Fibroblast of the conjunctiva (primary cell): ENCODE measurements around the gene PTPRN2.
"Not testable (repeated sequence)": the region's sequence is repeated elsewhere in the genome, so short reads cannot be mapped to it uniquely, and the experiment has no call there.

Source experiments
- DNase-seq: peaks from one replicate; pipeline ENCODE4 v3.0.0-alpha.2; 2010; ENCODE audit warnings: low read depth

The PTPRN2 gene

GRCh38 chr7:157514306-157514705 lies 1073.3 kb downstream of the PTPRN2 start:
- DNase-seq, result no peak

DNA sequence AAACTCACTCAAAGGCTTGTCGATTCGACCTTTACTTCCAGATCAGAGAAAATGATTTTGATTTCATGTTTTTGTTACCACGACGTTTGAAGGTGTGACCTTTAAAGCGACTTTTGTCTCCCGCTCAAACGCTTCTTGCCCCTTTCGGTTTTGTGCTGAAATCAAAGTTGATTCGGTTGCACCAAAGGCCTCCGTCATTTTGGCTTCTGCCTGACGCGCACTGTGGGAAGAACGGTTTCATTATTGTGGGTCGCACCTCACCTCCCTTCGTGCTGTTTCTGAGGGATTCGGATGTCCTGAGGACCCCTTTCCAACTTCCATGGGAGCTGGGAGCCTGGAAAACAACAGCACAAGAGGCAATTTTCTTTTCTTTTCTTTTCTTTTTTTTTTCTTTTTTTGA lies 1073.9 kb downstream of the PTPRN2 start:
- no peak for DNase-seq

DNA sequence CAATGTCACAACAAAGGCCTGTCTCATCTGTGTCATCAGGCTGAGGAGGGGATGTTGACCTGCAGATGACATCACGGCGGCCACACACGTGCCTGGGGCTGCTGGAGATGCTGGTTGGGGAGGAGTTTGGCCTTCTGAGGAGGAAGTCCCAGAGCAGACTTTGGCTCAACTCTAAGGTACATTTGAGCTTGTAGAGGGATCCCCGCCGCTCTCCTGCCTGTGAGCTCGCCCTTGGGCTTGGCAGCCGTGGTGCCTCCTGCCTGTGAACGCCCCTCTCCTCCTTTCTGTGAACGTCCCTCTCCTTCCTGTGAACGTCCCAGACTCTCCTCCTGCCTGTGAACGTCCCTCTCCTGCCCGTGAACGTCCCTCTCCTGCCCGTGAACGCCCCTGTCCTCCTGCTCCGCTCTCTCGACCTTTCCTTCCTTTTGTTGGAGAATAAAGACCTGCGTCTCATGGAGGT lies 1074.4 kb downstream of the PTPRN2 start:
- DNase-seq, result no peak

- DNase-seq, result no peak
Observed at GRCh38 chr7:157509226-157509625, 1078.4 kb downstream of the PTPRN2 start.

GRCh38 chr7:157508477-157508881 lies 1079.1 kb downstream of the PTPRN2 start:
- no peak for DNase-seq

DNA sequence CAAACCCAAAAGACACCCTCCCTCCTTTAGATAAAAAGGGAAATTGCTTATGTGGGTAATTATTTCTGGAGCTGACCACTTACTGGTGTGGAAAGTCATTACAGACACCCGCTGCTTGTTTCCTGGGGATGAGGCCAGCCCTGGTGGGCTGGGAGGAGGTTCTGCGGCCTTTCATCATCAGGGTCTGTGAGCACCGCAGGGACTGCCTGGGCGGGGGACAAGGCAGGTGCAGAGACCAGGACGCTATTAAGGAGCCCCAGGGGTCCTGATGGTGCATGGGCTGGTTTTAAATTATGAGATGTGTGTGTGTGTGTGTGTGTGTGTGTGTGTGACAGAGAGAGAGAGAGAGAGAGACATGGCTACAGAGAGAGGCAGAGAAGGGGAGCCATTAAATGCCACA lies 1079.6 kb downstream of the PTPRN2 start:
- DNase-seq, result no peak

- no peak for DNase-seq
Observed at GRCh38 chr7:157506268-157506667, 1081.4 kb downstream of the PTPRN2 start.

- no peak for DNase-seq
Observed at GRCh38 chr7:157505646-157506045, 1082.0 kb downstream of the PTPRN2 start.

GRCh38 chr7:157503229-157503628 lies 1084.4 kb downstream of the PTPRN2 start:
- no peak for DNase-seq

DNA sequence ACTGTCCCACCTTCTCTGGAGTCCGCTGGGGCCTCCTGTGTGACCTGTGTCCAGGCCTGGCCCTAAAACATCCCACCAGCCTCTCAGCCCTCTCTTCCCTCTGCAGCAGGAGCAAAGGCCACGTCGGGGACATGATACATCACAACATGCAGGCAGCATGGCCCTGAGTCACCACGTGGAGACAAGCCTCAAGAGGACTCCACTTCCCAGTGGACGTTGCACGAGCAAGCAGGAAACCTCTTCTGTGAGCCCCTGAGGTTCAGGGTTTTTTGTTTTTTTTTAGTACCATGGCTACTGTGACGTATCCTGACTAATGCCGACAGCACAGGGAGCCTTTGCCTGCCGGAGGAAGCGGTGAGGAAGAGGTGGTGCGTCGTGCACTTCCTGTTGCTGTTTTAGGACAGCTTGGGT lies 1084.9 kb downstream of the PTPRN2 start:
- DNase-seq, result no peak

DNA sequence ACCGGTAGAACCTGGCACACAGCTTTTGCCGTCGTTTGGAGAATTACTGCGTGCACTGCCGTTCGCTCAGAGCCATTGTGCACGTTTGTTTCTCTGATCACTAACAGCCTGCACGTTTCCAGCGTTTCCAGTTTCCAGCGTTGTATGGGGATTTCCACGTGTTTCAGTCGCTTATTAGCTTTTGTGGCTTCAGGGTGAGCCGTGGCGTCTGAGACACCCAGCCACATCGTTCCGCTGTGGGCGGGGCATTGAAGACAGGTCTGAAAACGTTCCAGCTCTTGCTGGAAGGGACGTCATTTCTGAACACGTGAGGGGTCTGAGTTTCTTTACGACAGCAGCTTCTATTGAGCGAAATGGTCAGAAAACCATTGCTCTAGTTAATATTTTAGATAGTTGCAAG lies 1086.0 kb downstream of the PTPRN2 start:
- no peak for DNase-seq

DNA sequence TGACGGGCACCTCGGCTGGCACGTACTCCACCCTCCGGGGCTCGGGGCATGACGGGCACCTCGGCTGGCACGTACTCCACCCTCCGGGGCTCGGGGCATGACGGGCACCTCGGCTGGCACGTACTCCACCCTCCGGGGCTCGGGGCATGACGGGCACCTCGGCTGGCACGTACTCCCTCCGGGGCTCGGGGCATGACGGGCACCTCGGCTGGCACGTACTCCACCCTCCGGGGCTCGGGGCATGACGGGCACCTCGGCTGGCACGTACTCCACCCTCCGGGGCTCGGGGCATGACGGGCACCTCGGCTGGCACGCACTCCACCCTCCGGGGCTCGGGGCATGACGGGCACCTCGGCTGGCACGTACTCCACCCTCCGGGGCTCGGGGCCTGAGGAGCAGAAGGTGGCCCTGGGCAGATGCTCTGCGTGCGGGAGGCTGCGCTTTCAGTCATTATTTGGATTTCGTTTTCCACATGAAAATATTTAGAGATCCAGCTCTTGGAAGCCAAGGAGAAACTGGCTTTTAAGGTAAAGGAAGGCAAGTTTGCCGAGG lies 1086.6 kb downstream of the PTPRN2 start:
- DNase-seq, result not testable (repeated sequence)

- DNase-seq, result no peak
Observed at GRCh38 chr7:157500171-157500960, 1087.3 kb downstream of the PTPRN2 start.

DNA sequence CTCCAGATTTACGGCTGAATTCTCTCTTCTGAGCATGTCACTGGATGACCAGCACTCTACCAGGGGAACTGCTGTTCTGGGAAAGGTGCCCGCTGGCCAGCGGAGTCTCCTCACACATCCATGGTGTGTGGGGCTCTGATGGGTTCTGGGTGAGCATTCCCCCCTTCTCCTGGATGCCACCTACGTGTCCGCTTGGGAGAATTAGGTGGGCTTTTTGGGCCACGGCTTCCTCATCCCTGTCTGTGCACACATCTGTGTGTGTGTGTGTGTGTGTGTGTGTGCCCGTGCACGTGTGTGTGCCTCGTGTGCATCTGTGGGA lies 1087.8 kb downstream of the PTPRN2 start:
- DNase-seq, result no peak

DNA sequence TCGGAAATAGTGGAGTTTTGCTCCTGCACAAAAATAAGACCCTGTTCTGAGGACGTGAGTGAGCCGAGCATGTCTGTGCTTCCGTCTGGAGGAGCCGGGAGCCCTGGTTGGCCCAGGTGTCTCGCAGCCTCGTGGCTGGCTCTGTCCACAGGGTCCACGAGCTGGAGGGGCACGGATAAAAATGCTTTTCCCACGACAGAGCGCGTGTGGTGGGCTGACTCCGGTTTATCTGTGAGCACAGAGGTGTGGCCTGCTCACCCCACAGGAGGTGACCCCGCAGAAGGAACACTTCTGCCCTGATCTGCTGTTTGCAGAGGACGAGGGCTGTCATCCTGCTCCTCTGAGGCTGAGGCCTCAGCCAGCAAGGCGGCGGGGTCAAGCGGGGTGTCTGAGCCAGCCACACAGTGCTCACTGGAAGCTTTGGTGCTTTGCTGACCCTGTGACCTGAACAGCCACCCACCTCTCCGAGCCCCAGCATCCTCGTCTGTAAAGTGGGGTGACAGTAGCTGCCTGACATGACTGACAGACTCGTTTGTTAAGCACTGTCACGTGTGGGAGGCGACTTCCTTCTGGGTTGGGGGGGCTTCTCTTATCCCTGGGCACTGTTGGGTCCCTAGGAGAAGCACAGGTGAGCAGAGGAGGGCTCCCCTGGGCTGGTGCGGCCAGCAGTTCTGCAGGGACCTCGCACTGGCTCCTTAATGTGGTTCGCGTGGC lies 1088.3 kb downstream of the PTPRN2 start:
- no peak for DNase-seq

DNA sequence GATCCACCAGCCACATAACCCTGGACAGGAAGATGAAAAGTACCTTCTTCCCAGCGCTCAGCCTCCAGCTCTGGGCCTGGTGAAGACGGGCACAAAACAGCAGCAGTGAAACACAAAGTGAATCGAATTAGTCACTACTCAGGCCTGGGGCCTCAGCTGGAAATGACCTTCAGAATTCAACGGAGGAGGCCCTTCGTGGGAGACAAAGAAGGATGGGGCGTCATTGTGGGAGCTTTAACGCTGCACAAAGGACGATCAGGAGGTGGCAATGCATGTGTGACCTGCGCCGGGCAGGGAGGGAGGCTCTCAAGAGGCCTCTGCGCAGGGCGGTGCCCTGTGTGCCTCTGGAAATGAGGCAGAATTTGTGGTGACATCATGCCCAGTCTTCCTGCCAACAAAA lies 1089.0 kb downstream of the PTPRN2 start:
- no peak for DNase-seq

- no peak for DNase-seq
Observed at GRCh38 chr7:157497744-157498651, 1089.6 kb downstream of the PTPRN2 start.

DNA sequence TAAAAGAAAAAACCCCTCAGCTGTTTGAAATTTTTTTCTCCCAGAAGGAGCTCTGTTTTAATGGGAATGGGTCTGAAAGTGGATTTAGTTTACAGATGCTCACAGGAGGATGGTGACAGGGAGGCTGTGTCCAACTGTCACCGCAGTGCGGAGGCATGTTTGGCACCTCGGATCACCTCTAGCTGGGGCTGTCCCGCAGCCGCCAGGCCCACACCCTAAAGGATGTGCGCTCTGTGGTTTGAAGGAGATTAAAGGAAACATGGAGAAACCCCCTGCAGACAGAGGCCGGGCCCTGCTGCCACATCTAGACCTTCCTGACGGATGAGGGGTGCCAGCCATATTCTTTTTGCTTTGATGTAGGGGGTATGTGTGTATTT lies 1090.3 kb downstream of the PTPRN2 start:
- no peak for DNase-seq

DNA sequence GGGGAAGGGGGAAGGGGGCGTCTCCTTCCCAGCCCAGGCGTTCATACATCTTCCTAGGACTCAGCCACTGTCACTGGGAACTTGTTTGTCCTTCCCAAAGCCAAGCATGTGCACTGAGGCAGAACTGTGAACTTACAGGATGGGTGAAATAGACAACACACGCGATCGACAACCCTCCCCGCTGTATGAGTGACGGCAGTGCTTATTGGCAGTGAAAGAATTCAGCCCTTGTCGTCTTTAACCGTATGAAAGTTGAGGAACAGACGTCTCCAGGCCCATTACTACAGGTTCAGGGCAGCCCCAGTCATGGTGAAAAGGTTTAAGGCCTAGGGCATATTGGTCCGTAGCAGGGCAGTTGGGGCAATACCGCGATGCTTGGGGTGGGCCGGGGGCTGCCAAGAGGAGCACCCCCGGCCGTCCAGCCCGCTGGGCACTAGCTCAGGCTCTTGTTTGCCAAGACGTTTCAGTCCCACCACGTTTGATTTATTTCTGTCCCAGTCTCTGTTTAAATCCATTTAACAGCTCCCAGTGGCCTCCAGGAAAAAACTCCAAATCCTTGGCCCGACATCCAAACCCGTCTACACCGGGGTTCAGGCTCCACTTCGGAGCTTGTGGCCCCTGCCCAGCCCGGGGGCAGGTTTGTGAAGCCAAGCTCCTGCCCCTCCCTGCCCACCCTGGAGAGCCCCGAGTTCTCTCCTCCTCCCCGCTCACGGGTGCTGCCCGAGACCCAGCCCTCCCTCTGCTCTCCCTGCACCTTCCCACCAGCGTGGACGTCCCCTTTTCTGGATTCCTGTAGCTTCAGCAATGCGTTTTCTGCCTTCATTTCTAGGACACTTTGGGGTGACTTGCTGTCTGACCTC lies 1091.0 kb downstream of the PTPRN2 start:
- DNase-seq, result no peak

GRCh38 chr7:157495594-157495993 lies 1092.0 kb downstream of the PTPRN2 start:
- no peak for DNase-seq

DNA sequence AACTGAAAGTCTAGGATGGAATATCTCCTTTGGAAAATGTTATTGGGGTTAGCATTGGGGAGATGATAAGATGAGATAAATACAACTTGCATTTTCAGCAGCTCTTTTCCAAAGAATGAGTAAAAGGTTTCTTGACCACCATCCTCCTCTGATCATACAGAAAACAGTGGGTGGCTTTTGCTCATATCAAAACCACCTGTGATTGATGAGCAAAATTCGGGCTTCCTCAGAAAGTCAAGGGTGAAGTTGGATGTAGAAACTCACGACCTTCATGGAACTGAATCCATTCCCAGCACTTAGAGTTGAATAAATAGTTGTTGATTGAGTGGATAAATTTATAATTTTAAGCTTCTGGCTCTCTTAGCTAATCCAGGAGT lies 1092.5 kb downstream of the PTPRN2 start:
- no peak for DNase-seq
